K562 (cell line): ENCODE results near the gene OR8A1. TPM values are rescaled to one million over a fixed set of nuclear protein-coding genes. Genes with fewer than 3 reads are reported as not detected.
A peak's percentile ranks its signal among the peaks of the same experiment; 100 is the strongest.

Experiments
- ATAC-seq: fragments of 200-7000 bp; cut with Tn5 transposase; 3 replicates; pipeline ENCODE4 v1.9.1; 2020; ENCODE audit warnings: moderate library complexity
- Bru-seq: library from RNA; stranded (reverse); fragments of 400-500 nt; gene quantifications from one replicate; lab custom pipeline; 2021; lab: Mats Ljungman, UMichigan
- BruChase-seq, 2 experiments: library from RNA; stranded (reverse); fragments of 400-500 nt; gene quantifications; one replicate each; lab custom pipeline; 2021; lab: Mats Ljungman, UMichigan
- BruUV-seq: library from RNA; stranded (reverse); fragments of 400-500 nt; replicated peaks from 2 replicates; lab custom pipeline; 2021; lab: Mats Ljungman, UMichigan
- CTCF ChIA-PET: fragments of 300-600 bp; formaldehyde crosslinking; extraction: SDS; loops from one replicate; lab custom pipeline; 2021; ENCODE audit warnings: low intra/inter-chr PET ratio; lab: Yijun Ruan, JAX
- POLR2A ChIA-PET: fragments of 300-600, 350-650 bp; sonication (Branson Sonifier 250); formaldehyde crosslinking; extraction: SDS; loops from one replicate; lab custom pipeline; 2021; ENCODE audit warnings: antibody characterized with exemption, inconsistent platforms; lab: Yijun Ruan, JAX
- DNase-seq, 4 experiments: peaks; one replicate each; pipeline versions ENCODE4 v3.0.0 to v3.0.0-alpha.2; 2011 to 2018; ENCODE audit warnings: low spot score in 3 of 4, mixed read lengths in 3 of 4; ENCODE audit errors: extremely low read depth in 1 of 4
- FAIRE-seq: peaks from 2 replicates; lab custom pipeline; 2011; peaks lifted over from hg19 to GRCh38; lab: Jason Lieb, UNC
- H2AFZ ChIP-seq: 2 replicates; pipeline ENCODE4 v1.6.0; 2011; ENCODE audit warnings: low read depth, low read length, control low read depth, inconsistent platforms
- H3K27ac ChIP-seq: fragments of 200-600 bp; 3 replicates; pipeline ENCODE4 v1.8.0; 2011; ENCODE audit warnings: low read depth, mild to moderate bottlenecking, control low read depth, inconsistent platforms, low read length, moderate library complexity, mixed read lengths; ENCODE audit errors: extremely low read depth
- H3K27me3 ChIP-seq, 2 experiments: fragments of 300-600 bp in 1 of 2; 2 replicates in 1 of 2; 3 replicates in 1 of 2; pipeline versions ENCODE4 v1.6.0 to v1.8.0; 2011; ENCODE audit warnings: inconsistent platforms in 2 of 2, low read length in 2 of 2, mild to moderate bottlenecking in 1 of 2, mixed read lengths in 1 of 2, moderate library complexity in 1 of 2; ENCODE audit not compliant: control insufficient read depth in 2 of 2, insufficient read depth in 2 of 2
- H3K36me3 ChIP-seq: fragments of 300-600 bp; 3 replicates; pipeline ENCODE4 v1.8.0; 2011; ENCODE audit warnings: mild to moderate bottlenecking, low read length, inconsistent platforms; ENCODE audit not compliant: control insufficient read depth, insufficient read depth
- H3K4me1 ChIP-seq, 2 experiments: fragments of 200-600 bp in 1 of 2; replicated peaks in 1 of 2; 2 replicates in 1 of 2; 3 replicates in 1 of 2; pipeline versions ENCODE4 v1.5.1 to v1.8.0; 2011; ENCODE audit warnings: inconsistent platforms in 2 of 2, low read length in 2 of 2, mild to moderate bottlenecking in 1 of 2, mixed read lengths in 1 of 2, moderate library complexity in 1 of 2; ENCODE audit not compliant: control insufficient read depth in 2 of 2, insufficient read depth in 2 of 2
- H3K4me2 ChIP-seq: 2 replicates; pipeline ENCODE4 v1.6.1; 2011; ENCODE audit warnings: low read length, control low read depth, inconsistent platforms, mixed read lengths; ENCODE audit not compliant: insufficient read depth
- H3K4me3 ChIP-seq: fragments of 200-600 bp; sonication (generic), shearing (Covaris generic); 2 replicates; pipeline ENCODE4 v1.5.1; 2016; ENCODE audit warnings: control low read depth, inconsistent platforms
- H3K79me2 ChIP-seq: fragments of 200-600 bp; 3 replicates; pipeline ENCODE4 v1.8.0; 2011; ENCODE audit warnings: low read length, inconsistent platforms; ENCODE audit not compliant: control insufficient read depth, insufficient read depth
- H3K9ac ChIP-seq, 2 experiments: 2 replicates each; pipeline versions ENCODE4 v1.6.0 to v1.6.1; 2011; ENCODE audit warnings: low read depth in 2 of 2, low read length in 2 of 2, control low read depth in 1 of 2, inconsistent platforms in 1 of 2, mild to moderate bottlenecking in 1 of 2, mixed read lengths in 1 of 2; ENCODE audit not compliant: insufficient read depth in 1 of 2
- H3K9me1 ChIP-seq: one replicate; pipeline ENCODE4 v1.6.0; 2011; ENCODE audit warnings: inconsistent platforms, mild to moderate bottlenecking, low read length, moderate library complexity; ENCODE audit not compliant: control insufficient read depth, insufficient read depth
- H3K9me3 ChIP-seq: replicated peaks from 2 replicates; pipeline ENCODE4 v1.5.1; 2011; ENCODE audit warnings: low read depth, low read length, inconsistent platforms; ENCODE audit not compliant: control insufficient read depth, insufficient read depth
- H4K20me1 ChIP-seq: replicated peaks from 2 replicates; pipeline ENCODE4 v1.6.1; 2011; ENCODE audit warnings: low read length, inconsistent platforms, mixed read lengths; ENCODE audit not compliant: control insufficient read depth, insufficient read depth
- ARID2 ChIP-seq: fragments of 450-650 bp; IDR thresholded peaks from 2 replicates; pipeline ENCODE4 v1.6.1; 2017; ENCODE audit warnings: antibody characterized with exemption, mild to moderate bottlenecking
- HNRNPK ChIP-seq: fragments of 200-400 bp; formaldehyde crosslinking; IDR thresholded peaks from one replicate; pipeline ENCODE4 v1.6.1; 2018; ENCODE audit warnings: mild to moderate bottlenecking, low read depth, low read length; ENCODE audit not compliant: poor library complexity, severe bottlenecking
- MLX ChIP-seq, 2 experiments: fragments of 450-650 bp in 1 of 2; sonication (generic) in 1 of 2; formaldehyde crosslinking; conservative IDR thresholded peaks; 2 replicates each; pipeline versions ENCODE4 v1.4.0 to v1.8.1; 2020 to 2022; ENCODE audit warnings: mild to moderate bottlenecking in 1 of 2, missing genetic modification reagents in 1 of 2
- NFRKB ChIP-seq: fragments of 450-650 bp; IDR thresholded peaks from 2 replicates; pipeline ENCODE4 v1.6.1; 2016; ENCODE audit warnings: low read depth
- SMARCE1 ChIP-seq: fragments of 450-650 bp; IDR thresholded peaks from 2 replicates; pipeline ENCODE4 v1.7.1; 2016; ENCODE audit warnings: mild to moderate bottlenecking
- TOE1 ChIP-seq, 2 experiments: fragments of 450-650 bp in 1 of 2; sonication (generic) in 1 of 2; formaldehyde crosslinking in 1 of 2; IDR thresholded peaks; 2 replicates each; pipeline versions ENCODE4 v1.7.1 to v1.8.0; 2016 to 2022; ENCODE audit warnings: borderline replicate concordance in 2 of 2, mild to moderate bottlenecking in 2 of 2, antibody characterized with exemption in 1 of 2, inconsistent platforms in 1 of 2, low read depth in 1 of 2, missing genetic modification reagents in 1 of 2, moderate library complexity in 1 of 2
- TSC22D4 ChIP-seq: fragments of 450-650 bp; IDR thresholded peaks from 2 replicates; pipeline ENCODE4 v1.6.1; 2016; ENCODE audit warnings: missing genetic modification characterization, missing biosample characterization, control low read depth
- ZBTB12 ChIP-seq: fragments of 250-450 bp; sonication (Bioruptor Pico); IDR thresholded peaks from 2 replicates; pipeline ENCODE4 v1.4.0; 2020
- ZNF232 ChIP-seq: sonication (generic); formaldehyde crosslinking; IDR thresholded peaks from 2 replicates; pipeline ENCODE4 v1.8.0; 2022; ENCODE audit warnings: mild to moderate bottlenecking, missing genetic modification reagents
- ZNF24 ChIP-seq: fragments of 450-650 bp; IDR thresholded peaks from 2 replicates; pipeline ENCODE4 v1.6.1; 2016
- ZNF277 ChIP-seq: fragments of 250-450 bp; sonication (Bioruptor Pico); IDR thresholded peaks from 2 replicates; pipeline ENCODE4 v1.8.0; 2022; ENCODE audit warnings: inconsistent platforms, mild to moderate bottlenecking, moderate library complexity, borderline replicate concordance
- ZNF354B ChIP-seq: fragments of 250-450 bp; sonication (Bioruptor Pico); IDR thresholded peaks from 2 replicates; pipeline ENCODE4 v1.4.0; 2020
- ZNF766 ChIP-seq: fragments of 200-800 bp; sonication (Bioruptor generic); conservative IDR thresholded peaks from 2 replicates; pipeline ENCODE4 v1.6.1; 2016; ENCODE audit warnings: missing genetic modification characterization, missing compliant biosample characterization
- WGBS: fragments of 100-300 bp; shearing (Covaris generic); methylation state at CpG from one replicate; pipeline ENCODE4 v1.1.6; 2016; ENCODE audit warnings: low coverage, mixed read lengths; ENCODE audit not compliant: insufficient coverage; ENCODE audit errors: missing lambda C conversion rate; 5-methylcytosine and 5-hydroxymethylcytosine counted together
- in situ Hi-C: fragments of 300-500 bp; cut with MboI; formaldehyde crosslinking; loops from 4 replicates; pipeline ENCODE4 v1.15.0; 2018; ENCODE audit warnings: inconsistent platforms, mixed read lengths
- intact Hi-C: fragments of 100-400 bp; cut with micrococcal nuclease; formaldehyde crosslinking; loops from 2 replicates; pipeline ENCODE4 v1.14.2; 2022
- long read RNA-seq, 3 experiments: library from polyadenylated mRNA in 2 of 3; library from RNA in 1 of 3; unstranded in 2 of 3; stranded (forward) in 1 of 3; transcript quantifications; one replicate each; pipeline ENCODE4 v2.0.0, GENCODE V29; 2019 to 2022
- polyA minus RNA-seq, 3 experiments: library from RNA; depleted of rRNA, polyadenylated mRNA; stranded (reverse); fragments of >200 nt; gene quantifications; 2 replicates each; pipeline ENCODE4 v1.2.3, GENCODE V29; 2011
- polyA plus RNA-seq, 8 experiments: library from polyadenylated mRNA; depleted of rRNA in 4 of 8; stranded (reverse) in 5 of 8; unstranded in 3 of 8; fragments of >200 nt; fragmentation: Nextera tagmentation in 2 of 8; fragmentation: Illumina TruSeq in 1 of 8; extraction: Ambion mirVana in 2 of 8; extraction: Trizol in 1 of 8; gene quantifications; 2 replicates each; pipeline versions ENCODE4 v1.2.1 to v1.2.3, GENCODE V29; 2011 to 2014; ENCODE audit warnings: inconsistent platforms in 1 of 8, missing spikeins in 1 of 8
- total RNA-seq, 7 experiments: library from RNA; depleted of rRNA in 6 of 7; stranded (reverse); fragments of >200 nt in 6 of 7; fragmentation: Illumina TruSeq in 2 of 7; extraction: Trizol in 2 of 7; gene quantifications; 2 replicates each; pipeline versions ENCODE4 v1.2.1 to v1.2.3, GENCODE V29; 2011 to 2021; ENCODE audit warnings: low replicate concordance in 1 of 7
- TF ChIP-seq, protein P1 (sequence below), 2 experiments: fragments of 450-650 bp; conservative IDR thresholded peaks; 2 replicates each; pipeline ENCODE4 v1.6.1; 2017; ENCODE audit warnings: mild to moderate bottlenecking in 2 of 2, moderate library complexity in 2 of 2

Gene OR8A1
- 3.7 and 7.0 TPM in 2 replicates for total RNA-seq (2011; cell fraction: chromatin; rRNA removed; ENCODE audit: low replicate concordance)
- total RNA-seq (2011; cell fraction: nucleolus; rRNA removed) = 0.83 and 1.6 TPM in 2 replicates
- total RNA-seq (2011; cell fraction: nucleoplasm; rRNA removed) = 3.6 and 11.8 TPM in 2 replicates
- total RNA-seq (2014; rRNA removed) = 0.27 and 0.33 TPM in 2 replicates
- total RNA-seq (2014; rRNA removed; fragmentation: Illumina TruSeq; extraction: Trizol) = 1.5 and 2.0 TPM in 2 replicates
- total RNA-seq (2015; rRNA removed; fragmentation: Illumina TruSeq; extraction: Trizol) = 2.3 and 2.7 TPM in 2 replicates
- total RNA-seq (2021) = 1.4 and 1.7 TPM in 2 replicates
- 1.5 and 2.6 TPM in 2 replicates for polyA plus RNA-seq (2011; rRNA removed)
- 1.6 and 1.8 TPM in 2 replicates for polyA plus RNA-seq (2011; cell fraction: cytosol; rRNA removed)
- polyA plus RNA-seq (2011; cell fraction: nucleus; rRNA removed) = 4.4 and 7.0 TPM in 2 replicates
- 1.0 and 2.1 TPM in 2 replicates for polyA plus RNA-seq (2012)
- polyA plus RNA-seq (2014; fragmentation: Illumina TruSeq; extraction: Trizol) = 1.4 and 1.9 TPM in 2 replicates
- polyA plus RNA-seq (2014; fragmentation: Nextera tagmentation; extraction: Ambion mirVana) = under 1 TPM; 0.48 to 0.63 TPM
- 0.46 and 1.0 TPM in 2 replicates for polyA plus RNA-seq (2014; rRNA removed)
- 3.6 and 5.2 TPM in 2 replicates for polyA minus RNA-seq (2011; rRNA and poly(A)+ RNA removed)
- polyA minus RNA-seq (2011; cell fraction: cytosol; rRNA and poly(A)+ RNA removed) = 0.76 TPM in 1 of 2 replicates, not detected in the other
- 3.8 and 4.3 TPM in 2 replicates for polyA minus RNA-seq (2011; cell fraction: nucleus; rRNA and poly(A)+ RNA removed)
- Bru-seq, nascent RNA = percentile 49 among the genes with signal in this experiment
- BruChase-seq, experiment 1, labeled RNA remaining after a 2-hour chase = percentile 55 among the genes with signal in this experiment
- percentile 59 among the genes with signal in this experiment for BruChase-seq, experiment 2, labeled RNA remaining after a 6-hour chase
- long read RNA-seq, experiment 1, partial matches to known transcripts = 0 of 3 reads
- long read RNA-seq, experiment 1, other reads (novel, unspliced or antisense) = 3 of 3 reads
- long read RNA-seq, experiment 2 = 0 reads
- long read RNA-seq, experiment 3 = 0 reads

GRCh38 chr11:124569697-124570096 lies at the start of gene OR8A1:
OR8A1 (plus strand) TSS chr11:124569997; CDS start chr11:124570120, 123 bp downstream.
- no TSS peak for BruUV-seq
- no peaks in the 10 kb centered on the region for H3K79me2 ChIP-seq
- FAIRE-seq (no peak), ATAC-seq (no peak), DNase-seq (no peak)
- in situ Hi-C loops (no loop called here), intact Hi-C loops (no loop called here)
- ChIA-PET CTCF (no interaction called here), POLR2A (no interaction called here)
- 10% methylated on average over 3 of the region's 4 CpGs for WGBS
- H3K9me1 ChIP-seq = no peaks in the 10 kb centered on the region
- H3K4me2 ChIP-seq = no peak within 1 kb of the TSS
- no peak within 1 kb of the TSS for H3K4me3 ChIP-seq
- H3K4me1 ChIP-seq = no peaks in the 10 kb centered on the region
- H3K27me3 ChIP-seq = peaks cover 0 to 9% of the 10 kb centered on the region in 2 experiments; a peak in 1 of 5 replicates
- H4K20me1 ChIP-seq = no peaks in the 10 kb centered on the region
- no peak within 1 kb of the TSS for H3K27ac ChIP-seq
- H2AFZ ChIP-seq = no peak within 1 kb of the TSS
- no peaks in the 10 kb centered on the region for H3K9me3 ChIP-seq
- H3K9ac ChIP-seq = no peak within 1 kb of the TSS
- H3K36me3 ChIP-seq = no peaks in the 10 kb centered on the region
- TF ChIP-seq HNRNPK (no peak), ARID2 (no peak), SMARCE1 (no peak), ZNF24 (no peak), ZNF232 (CRISPR knock-in tag) (no peak), ZBTB12 (CRISPR knock-in tag) (no peak), TSC22D4 (tag) (no peak), ZNF354B (CRISPR knock-in tag) (no peak), ZNF277 (CRISPR knock-in tag) (no peak), ZNF766 (no peak), MLX (CRISPR knock-in tag; conservative IDR thresholded peaks at IDR 0.05) (no peak), TOE1 (IDR thresholded peaks at IDR 0.05; ENCODE audit: borderline replicate concordance) (no peak), TOE1 (CRISPR knock-in tag; IDR thresholded peaks at IDR 0.05; ENCODE audit: borderline replicate concordance, low read depth) (no peak), NFRKB (no peak)
- TF ChIP-seq, protein P1, sequence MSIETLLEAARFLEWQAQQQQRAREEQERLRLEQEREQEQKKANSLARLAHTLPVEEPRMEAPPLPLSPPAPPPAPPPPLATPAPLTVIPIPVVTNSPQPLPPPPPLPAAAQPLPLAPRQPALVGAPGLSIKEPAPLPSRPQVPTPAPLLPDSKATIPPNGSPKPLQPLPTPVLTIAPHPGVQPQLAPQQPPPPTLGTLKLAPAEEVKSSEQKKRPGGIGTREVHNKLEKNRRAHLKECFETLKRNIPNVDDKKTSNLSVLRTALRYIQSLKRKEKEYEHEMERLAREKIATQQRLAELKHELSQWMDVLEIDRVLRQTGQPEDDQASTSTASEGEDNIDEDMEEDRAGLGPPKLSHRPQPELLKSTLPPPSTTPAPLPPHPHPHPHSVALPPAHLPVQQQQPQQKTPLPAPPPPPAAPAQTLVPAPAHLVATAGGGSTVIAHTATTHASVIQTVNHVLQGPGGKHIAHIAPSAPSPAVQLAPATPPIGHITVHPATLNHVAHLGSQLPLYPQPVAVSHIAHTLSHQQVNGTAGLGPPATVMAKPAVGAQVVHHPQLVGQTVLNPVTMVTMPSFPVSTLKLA (conservative IDR thresholded peaks at IDR 0.05) = no peak
